HL-60 (cell line): ENCODE measurements around the gene SLC38A9.

Experiments used
- DNase-seq, 2 experiments: peaks; one replicate each; pipeline ENCODE4 v3.0.0-alpha.2; 2010 to 2020; ENCODE audit warnings: low read depth in 1 of 2, low spot score in 1 of 2
- H3K27ac ChIP-seq: fragments of 250-450 bp; sonication (Bioruptor Pico); replicated peaks from 2 replicates; pipeline ENCODE4 v1.5.1; 2020; ENCODE audit warnings: mild to moderate bottlenecking, moderate library complexity
- H3K27me3 ChIP-seq: fragments of 250-450 bp; sonication (Bioruptor Pico); 2 replicates; pipeline ENCODE4 v1.5.1; 2021; ENCODE audit warnings: mild to moderate bottlenecking, moderate library complexity; ENCODE audit not compliant: insufficient read depth, poor library complexity, severe bottlenecking
- H3K4me3 ChIP-seq: replicated peaks from 2 replicates; pipeline ENCODE4 v1.5.1; 2011; ENCODE audit warnings: mild to moderate bottlenecking, control low read depth, low read length; ENCODE audit not compliant: insufficient read depth
- CTCF ChIP-seq: IDR thresholded peaks from one replicate; pipeline ENCODE4 v1.5.1; 2011; ENCODE audit warnings: low read length, control low read depth, inconsistent platforms; ENCODE audit not compliant: insufficient read depth
- GABPA ChIP-seq: IDR thresholded peaks from 2 replicates; pipeline ENCODE4 v1.6.1; 2012; ENCODE audit warnings: low read depth
- POLR2AphosphoS5 ChIP-seq: IDR thresholded peaks from 2 replicates; pipeline ENCODE4 v1.6.1; 2012; ENCODE audit warnings: low read depth
- REST ChIP-seq: IDR thresholded peaks from 2 replicates; pipeline ENCODE4 v1.6.1; 2012; ENCODE audit warnings: low read depth; ENCODE audit not compliant: insufficient replicate concordance
- SPI1 ChIP-seq: IDR thresholded peaks from 2 replicates; pipeline ENCODE4 v1.6.1; 2012; ENCODE audit warnings: low read depth, mild to moderate bottlenecking, borderline replicate concordance

SLC38A9 gene

GRCh38 chr5:55582256-55582655 is 129.9 kb downstream of the SLC38A9 start:
- DNase-seq: no peak
- Histone ChIP-seq H3K4me3 (no peak overlapping the region), H3K27me3 (no peaks in the 10 kb centered on the region), H3K27ac (peak overlapping the region; percentile 35; the same call in 1 of the 2 replicates)
- TF ChIP-seq REST (no peak), SPI1 (peak; percentile 1; the same call in 1 of the 2 replicates), CTCF (no peak)

GRCh38 chr5:55580042-55580441 is 132.1 kb downstream of the SLC38A9 start:
- no peak for DNase-seq
- Histone ChIP-seq H3K27ac (no peak overlapping the region), H3K4me3 (no peak overlapping the region), H3K27me3 (no peaks in the 10 kb centered on the region)
- TF ChIP-seq GABPA: no peak
- no peak for TF ChIP-seq CTCF
- no peak for TF ChIP-seq POLR2AphosphoS5
- TF ChIP-seq SPI1: no peak
- no peak for TF ChIP-seq REST

GRCh38 chr5:55578771-55579170 is 133.4 kb downstream of the SLC38A9 start:
- no peak for TF ChIP-seq CTCF
- TF ChIP-seq REST: no peak
- TF ChIP-seq GABPA: no peak
- TF ChIP-seq POLR2AphosphoS5: no peak
- TF ChIP-seq SPI1: no peak
- no peak for DNase-seq
- no peak overlapping the region for H3K27ac ChIP-seq
- H3K27me3 ChIP-seq: no peaks in the 10 kb centered on the region
- H3K4me3 ChIP-seq: no peak overlapping the region
